Smooth muscle cell (in vitro differentiated cells): ENCODE measurements around the gene GABRP. TPM values are rescaled to one million over a fixed set of nuclear protein-coding genes. Genes with fewer than 3 reads are reported as not detected.

Experiments used
- DNase-seq: peaks from one replicate; lab custom pipeline; 2025; ENCODE audit not compliant: unreplicated experiment; lab: John Stamatoyannopoulos, UW
- H2AFZ ChIP-seq: fragments of 200-600 bp; sonication (generic); 2 replicates; pipeline ENCODE4 v1.6.0; 2016; ENCODE audit warnings: antibody characterized with exemption, low read depth, mild to moderate bottlenecking
- H3F3A ChIP-seq: fragments of 200-600 bp; sonication (generic); 2 replicates; pipeline ENCODE4 v1.6.0; 2017; ENCODE audit warnings: antibody characterized with exemption, low read depth
- H3K27ac ChIP-seq: fragments of 200-600 bp; sonication (generic); 2 replicates; pipeline ENCODE4 v1.5.1; 2016; ENCODE audit warnings: low read depth, mild to moderate bottlenecking
- H3K27me3 ChIP-seq: fragments of 200-600 bp; sonication (generic); 2 replicates; pipeline ENCODE4 v1.6.1; 2016; ENCODE audit warnings: low read depth, mild to moderate bottlenecking
- H3K36me3 ChIP-seq: fragments of 200-600 bp; sonication (generic); 2 replicates; pipeline ENCODE4 v1.5.1; 2016; ENCODE audit warnings: low read depth
- H3K4me1 ChIP-seq: fragments of 200-600 bp; sonication (generic); 2 replicates; pipeline ENCODE4 v1.5.1; 2016; ENCODE audit warnings: low read depth
- H3K4me2 ChIP-seq: fragments of 200-600 bp; sonication (generic); 2 replicates; pipeline ENCODE4 v1.6.0; 2016; ENCODE audit warnings: mild to moderate bottlenecking
- H3K4me3 ChIP-seq: fragments of 200-600 bp; sonication (generic); 2 replicates; pipeline ENCODE4 v1.5.1; 2016; ENCODE audit warnings: mild to moderate bottlenecking
- H3K79me2 ChIP-seq: fragments of 200-600 bp; sonication (generic); 2 replicates; pipeline ENCODE4 v1.6.0; 2016; ENCODE audit warnings: low read depth, mild to moderate bottlenecking
- H3K9ac ChIP-seq: fragments of 200-600 bp; sonication (generic); 2 replicates; pipeline ENCODE4 v1.6.0; 2016; ENCODE audit warnings: low read depth
- H3K9me3 ChIP-seq: fragments of 200-600 bp; sonication (generic); replicated peaks from 2 replicates; pipeline ENCODE4 v1.5.1; 2016; ENCODE audit warnings: low read depth
- H4K20me1 ChIP-seq: fragments of 200-600 bp; sonication (generic); 2 replicates; pipeline ENCODE4 v1.6.0; 2016; ENCODE audit warnings: low read depth
- WGBS: methylation state at CpG from one replicate; pipeline ENCODE4 v1.1.7; 2016; ENCODE audit warnings: low lambda C conversion rate; 5-methylcytosine and 5-hydroxymethylcytosine counted together
- polyA plus RNA-seq: library from polyadenylated mRNA; unstranded; fragments of >200 nt; fragmentation: Nextera tagmentation; extraction: Ambion mirVana; gene quantifications from 2 replicates; pipeline ENCODE4 v1.2.1, GENCODE V29; 2016
- total RNA-seq: library from RNA; depleted of rRNA; stranded (reverse); fragments of >200 nt; gene quantifications from 2 replicates; pipeline ENCODE4 v1.2.3, GENCODE V29; 2014
- TF ChIP-seq, protein P1 (sequence below): fragments of 200-600 bp; sonication (generic); IDR thresholded peaks from 2 replicates; pipeline ENCODE4 v1.5.1; 2017; ENCODE audit warnings: borderline replicate concordance, mild to moderate bottlenecking, antibody characterized with exemption; ENCODE audit not compliant: insufficient read depth, poor library complexity, severe bottlenecking

GABRP gene
- total and polyA plus RNA-seq, 2 experiments from 2014 or later = 4.1 to 52.8 TPM

DNA sequence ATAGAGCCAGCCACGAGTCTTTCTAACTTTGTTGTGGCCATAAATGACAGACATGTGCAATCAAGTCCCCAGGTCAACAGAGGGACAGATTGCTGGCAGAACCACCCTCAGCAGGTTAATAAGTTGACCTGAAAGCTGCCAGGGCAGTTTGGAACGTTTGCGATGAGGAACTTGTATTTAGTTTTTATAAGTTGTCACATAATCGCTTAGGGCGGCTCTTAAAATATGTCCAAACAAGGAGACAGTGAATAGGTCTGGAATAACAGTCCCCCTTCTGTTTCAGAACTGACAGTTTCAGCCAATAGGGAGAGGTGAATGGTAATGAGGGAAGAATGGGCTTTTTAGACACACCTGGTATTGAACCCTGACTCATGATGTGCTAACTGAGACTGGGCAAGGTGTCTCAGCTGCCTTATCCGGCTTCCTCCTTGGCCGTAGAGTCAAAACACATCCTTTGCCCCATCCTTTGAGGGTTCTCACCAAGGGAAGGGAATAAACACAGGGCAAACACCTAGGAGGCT lies 33.6 kb upstream of the GABRP start:
- Histone ChIP-seq H3K27ac (no peak overlapping the region), H3K36me3 (no peaks in the 10 kb centered on the region), H2AFZ (no peak overlapping the region), H3K4me2 (no peak overlapping the region), H3K4me1 (peaks cover 10% of the 10 kb centered on the region), H3K79me2 (no peaks in the 10 kb centered on the region), H3F3A (no peaks in the 10 kb centered on the region), H4K20me1 (no peaks in the 10 kb centered on the region), H3K9me3 (no peaks in the 10 kb centered on the region), H3K9ac (no peak overlapping the region), H3K27me3 (peaks cover 6% of the 10 kb centered on the region), H3K4me3 (no peak overlapping the region)
- no peak for DNase-seq
- TF ChIP-seq, protein P1, sequence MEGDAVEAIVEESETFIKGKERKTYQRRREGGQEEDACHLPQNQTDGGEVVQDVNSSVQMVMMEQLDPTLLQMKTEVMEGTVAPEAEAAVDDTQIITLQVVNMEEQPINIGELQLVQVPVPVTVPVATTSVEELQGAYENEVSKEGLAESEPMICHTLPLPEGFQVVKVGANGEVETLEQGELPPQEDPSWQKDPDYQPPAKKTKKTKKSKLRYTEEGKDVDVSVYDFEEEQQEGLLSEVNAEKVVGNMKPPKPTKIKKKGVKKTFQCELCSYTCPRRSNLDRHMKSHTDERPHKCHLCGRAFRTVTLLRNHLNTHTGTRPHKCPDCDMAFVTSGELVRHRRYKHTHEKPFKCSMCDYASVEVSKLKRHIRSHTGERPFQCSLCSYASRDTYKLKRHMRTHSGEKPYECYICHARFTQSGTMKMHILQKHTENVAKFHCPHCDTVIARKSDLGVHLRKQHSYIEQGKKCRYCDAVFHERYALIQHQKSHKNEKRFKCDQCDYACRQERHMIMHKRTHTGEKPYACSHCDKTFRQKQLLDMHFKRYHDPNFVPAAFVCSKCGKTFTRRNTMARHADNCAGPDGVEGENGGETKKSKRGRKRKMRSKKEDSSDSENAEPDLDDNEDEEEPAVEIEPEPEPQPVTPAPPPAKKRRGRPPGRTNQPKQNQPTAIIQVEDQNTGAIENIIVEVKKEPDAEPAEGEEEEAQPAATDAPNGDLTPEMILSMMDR = no peak
- 84% methylated on average over 7 of the region's 7 CpGs for WGBS

GRCh38 chr5:170750791-170751190 lies 32.7 kb upstream of the GABRP start:
- H3K9me3 ChIP-seq = no peaks in the 10 kb centered on the region
- TF ChIP-seq, protein P1 = no peak
- no peaks in the 10 kb centered on the region for H3K36me3 ChIP-seq
- WGBS = 90% methylated on average over 6 of the region's 6 CpGs
- no peak overlapping the region for H3K9ac ChIP-seq
- no peak overlapping the region for H3K4me3 ChIP-seq
- no peak overlapping the region for H2AFZ ChIP-seq
- no peaks in the 10 kb centered on the region for H3F3A ChIP-seq
- H3K4me1 ChIP-seq = peaks cover 6% of the 10 kb centered on the region
- no peak overlapping the region for H3K27ac ChIP-seq
- DNase-seq = no peak
- H3K27me3 ChIP-seq = no peaks in the 10 kb centered on the region
- no peaks in the 10 kb centered on the region for H3K79me2 ChIP-seq
- H3K4me2 ChIP-seq = no peak overlapping the region
- no peaks in the 10 kb centered on the region for H4K20me1 ChIP-seq

DNA sequence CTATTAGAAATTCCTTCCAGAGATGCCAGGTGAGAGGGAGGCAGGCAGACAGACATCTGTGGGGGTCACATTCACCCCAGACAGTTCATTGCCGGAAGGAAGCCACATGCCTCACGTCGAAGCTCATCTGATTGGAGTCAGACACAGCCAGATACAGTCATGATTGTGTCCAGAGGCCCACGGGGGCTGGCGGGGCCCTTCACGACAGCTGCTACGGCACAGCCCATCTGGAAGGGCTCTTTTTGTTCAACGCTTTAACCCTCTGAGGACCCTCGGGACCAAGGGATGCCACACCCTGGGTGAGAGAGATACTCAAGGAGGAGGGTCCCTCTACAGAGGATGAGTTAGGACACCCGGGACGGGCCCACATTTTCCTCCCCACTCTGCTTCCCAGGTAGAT lies 31.9 kb upstream of the GABRP start:
- H2AFZ ChIP-seq = no peak overlapping the region
- 67% methylated on average over 11 of the region's 11 CpGs for WGBS
- no peak overlapping the region for H3K4me3 ChIP-seq
- H3K4me1 ChIP-seq = no peaks in the 10 kb centered on the region
- H3K36me3 ChIP-seq = no peaks in the 10 kb centered on the region
- DNase-seq = no peak
- H3K79me2 ChIP-seq = no peaks in the 10 kb centered on the region
- H3K4me2 ChIP-seq = no peak overlapping the region
- TF ChIP-seq, protein P1 = no peak
- H3K27ac ChIP-seq = no peak overlapping the region
- H3K9ac ChIP-seq = no peak overlapping the region
- no peaks in the 10 kb centered on the region for H4K20me1 ChIP-seq
- H3F3A ChIP-seq = no peaks in the 10 kb centered on the region
- H3K9me3 ChIP-seq = no peaks in the 10 kb centered on the region
- no peaks in the 10 kb centered on the region for H3K27me3 ChIP-seq
